Body of pancreas (tissue), 4 donors: ENCODE measurements around the gene PREX1. TPM values are rescaled to one million over a fixed set of nuclear protein-coding genes. Genes with fewer than 3 reads are reported as not detected.
A peak's percentile ranks its signal among the peaks of the same experiment; 100 is the strongest.

Source experiments
- ATAC-seq: fragments of 150-250 bp; one replicate; pipeline ENCODE4 v1.9.1; 2016
- DNase-seq, 4 donors: peaks; one replicate each; pipeline ENCODE4 v3.0.0-alpha.2; 2019
- H3K27ac ChIP-seq, 4 donors: fragments of 200-600 bp; sonication (generic); 1 replicate in 3 of 4; 2 replicates in 1 of 4; pipeline versions ENCODE4 v1.5.1 to v1.6.1; 2016 to 2019; ENCODE audit warnings: mild to moderate bottlenecking in 1 of 4, mixed read lengths in 1 of 4, moderate library complexity in 1 of 4
- H3K27me3 ChIP-seq, 2 donors: fragments of 200-600 bp; sonication (generic); one replicate each; pipeline ENCODE4 v1.6.0; 2016; ENCODE audit warnings: mild to moderate bottlenecking in 1 of 2
- H3K36me3 ChIP-seq, 2 donors: fragments of 200-600 bp; sonication (generic); replicated peaks in 1 of 2; 2 replicates each; pipeline ENCODE4 v1.5.1; 2016; ENCODE audit warnings: low read depth in 2 of 2; ENCODE audit not compliant: insufficient read depth in 1 of 2
- H3K4me1 ChIP-seq: fragments of 200-600 bp; sonication (generic); one replicate; pipeline ENCODE4 v1.6.0; 2016
- H3K4me3 ChIP-seq, 2 donors: fragments of 200-600 bp; sonication (generic); 1 replicate in 1 of 2; 2 replicates in 1 of 2; pipeline ENCODE4 v1.5.1; 2016 to 2019
- H3K9me3 ChIP-seq, 3 donors: fragments of 200-600 bp; sonication (generic); 1 replicate in 2 of 3; 2 replicates in 1 of 3; pipeline ENCODE4 v1.5.1; 2016
- POLR2A ChIP-seq, 3 donors: fragments of 450-650 bp; IDR thresholded peaks; one replicate each; pipeline ENCODE4 v1.6.1; 2016; ENCODE audit warnings: antibody characterized with exemption in 3 of 3, mild to moderate bottlenecking in 2 of 3
- WGBS, 2 donors: methylation state at CpG; one replicate each; pipeline ENCODE4 v1.1.5; 2017; 5-methylcytosine and 5-hydroxymethylcytosine counted together
- intact Hi-C: fragments of 100-400 bp; cut with DNase I; formaldehyde crosslinking; loops from one replicate; pipeline ENCODE4 v1.15.1; 2023
- total RNA-seq, 2 donors: library from RNA; depleted of rRNA; stranded (reverse); fragments of >200 nt; gene quantifications; one replicate each; pipeline ENCODE4 v1.1.0, GENCODE V29; 2016
- TF ChIP-seq, protein P1 (sequence below), 7 experiments: fragments of 450-650 bp in 4 of 7; fragments of 200-600 bp in 3 of 7; sonication (generic) in 3 of 7; IDR thresholded peaks; one replicate each; pipeline ENCODE4 v1.5.1; 2016 to 2019; ENCODE audit warnings: antibody characterized with exemption in 7 of 7

Gene PREX1
- total RNA-seq, 2 donors from 2014 or later = 9.1 to 14.5 TPM

DNA sequence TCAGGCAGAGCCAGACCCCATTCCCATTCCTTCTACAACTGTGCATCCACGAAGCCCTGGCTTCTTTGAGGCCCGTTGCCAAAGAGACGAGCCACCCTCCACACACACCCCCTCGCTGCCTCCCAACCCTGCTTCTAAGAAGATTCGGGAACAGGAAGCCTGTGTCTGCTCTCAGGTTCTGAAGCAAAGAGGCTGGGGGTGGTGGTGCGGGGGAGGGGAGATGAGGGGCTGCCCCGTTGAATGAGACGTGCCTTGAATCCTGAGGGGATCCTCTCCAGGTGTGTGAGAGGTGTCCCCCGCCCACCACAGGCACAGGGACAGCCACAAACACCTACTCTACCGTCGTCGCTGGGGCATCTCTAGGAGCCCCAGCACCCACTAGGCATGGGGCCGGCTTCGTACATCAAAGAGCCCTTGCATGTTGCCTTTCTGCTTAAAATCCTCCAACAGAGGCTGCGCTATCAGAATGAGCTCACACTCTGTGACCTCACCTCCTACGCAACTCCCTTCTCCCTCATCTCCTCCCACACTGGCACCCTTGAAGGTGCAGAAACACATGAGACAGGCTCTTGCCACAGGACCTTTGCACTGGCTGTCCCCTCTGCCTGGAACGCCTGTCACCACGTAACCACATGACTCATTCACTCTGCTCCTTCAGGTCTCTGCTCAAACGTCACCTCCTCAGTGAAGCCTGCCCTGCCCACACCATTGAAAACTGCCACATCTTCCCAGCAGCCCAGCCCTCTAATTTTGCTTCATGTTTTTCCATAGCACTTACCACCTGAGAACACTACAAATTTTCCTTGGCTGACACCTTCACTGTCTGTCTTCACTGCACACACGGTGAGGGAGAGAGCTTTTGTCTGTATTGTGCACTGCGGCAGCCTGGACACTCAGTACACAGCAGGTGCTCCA, 58.5 kb downstream of the PREX1 start:
- Histone ChIP-seq H3K27me3 (no peaks in the 10 kb centered on the region), H3K4me3 (no peak overlapping the region), H3K36me3 (no peaks in the 10 kb centered on the region), H3K27ac (peak overlapping the region in 1 of 4 donors; percentile 6), H3K4me1 (no peaks in the 10 kb centered on the region), H3K9me3 (no peaks in the 10 kb centered on the region)
- intact Hi-C loops = no loop called here
- ATAC-seq (no peak), DNase-seq (peak in 1 of 4 donors; percentile 43)
- WGBS, 2 donors = 49 to 68% methylated on average over 21 of the region's 21 CpGs
- TF ChIP-seq, protein P1, sequence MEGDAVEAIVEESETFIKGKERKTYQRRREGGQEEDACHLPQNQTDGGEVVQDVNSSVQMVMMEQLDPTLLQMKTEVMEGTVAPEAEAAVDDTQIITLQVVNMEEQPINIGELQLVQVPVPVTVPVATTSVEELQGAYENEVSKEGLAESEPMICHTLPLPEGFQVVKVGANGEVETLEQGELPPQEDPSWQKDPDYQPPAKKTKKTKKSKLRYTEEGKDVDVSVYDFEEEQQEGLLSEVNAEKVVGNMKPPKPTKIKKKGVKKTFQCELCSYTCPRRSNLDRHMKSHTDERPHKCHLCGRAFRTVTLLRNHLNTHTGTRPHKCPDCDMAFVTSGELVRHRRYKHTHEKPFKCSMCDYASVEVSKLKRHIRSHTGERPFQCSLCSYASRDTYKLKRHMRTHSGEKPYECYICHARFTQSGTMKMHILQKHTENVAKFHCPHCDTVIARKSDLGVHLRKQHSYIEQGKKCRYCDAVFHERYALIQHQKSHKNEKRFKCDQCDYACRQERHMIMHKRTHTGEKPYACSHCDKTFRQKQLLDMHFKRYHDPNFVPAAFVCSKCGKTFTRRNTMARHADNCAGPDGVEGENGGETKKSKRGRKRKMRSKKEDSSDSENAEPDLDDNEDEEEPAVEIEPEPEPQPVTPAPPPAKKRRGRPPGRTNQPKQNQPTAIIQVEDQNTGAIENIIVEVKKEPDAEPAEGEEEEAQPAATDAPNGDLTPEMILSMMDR (IDR thresholded peaks at IDR 0.05) = no peak
- TF ChIP-seq POLR2A (IDR thresholded peaks at IDR 0.05) = no peak

DNA sequence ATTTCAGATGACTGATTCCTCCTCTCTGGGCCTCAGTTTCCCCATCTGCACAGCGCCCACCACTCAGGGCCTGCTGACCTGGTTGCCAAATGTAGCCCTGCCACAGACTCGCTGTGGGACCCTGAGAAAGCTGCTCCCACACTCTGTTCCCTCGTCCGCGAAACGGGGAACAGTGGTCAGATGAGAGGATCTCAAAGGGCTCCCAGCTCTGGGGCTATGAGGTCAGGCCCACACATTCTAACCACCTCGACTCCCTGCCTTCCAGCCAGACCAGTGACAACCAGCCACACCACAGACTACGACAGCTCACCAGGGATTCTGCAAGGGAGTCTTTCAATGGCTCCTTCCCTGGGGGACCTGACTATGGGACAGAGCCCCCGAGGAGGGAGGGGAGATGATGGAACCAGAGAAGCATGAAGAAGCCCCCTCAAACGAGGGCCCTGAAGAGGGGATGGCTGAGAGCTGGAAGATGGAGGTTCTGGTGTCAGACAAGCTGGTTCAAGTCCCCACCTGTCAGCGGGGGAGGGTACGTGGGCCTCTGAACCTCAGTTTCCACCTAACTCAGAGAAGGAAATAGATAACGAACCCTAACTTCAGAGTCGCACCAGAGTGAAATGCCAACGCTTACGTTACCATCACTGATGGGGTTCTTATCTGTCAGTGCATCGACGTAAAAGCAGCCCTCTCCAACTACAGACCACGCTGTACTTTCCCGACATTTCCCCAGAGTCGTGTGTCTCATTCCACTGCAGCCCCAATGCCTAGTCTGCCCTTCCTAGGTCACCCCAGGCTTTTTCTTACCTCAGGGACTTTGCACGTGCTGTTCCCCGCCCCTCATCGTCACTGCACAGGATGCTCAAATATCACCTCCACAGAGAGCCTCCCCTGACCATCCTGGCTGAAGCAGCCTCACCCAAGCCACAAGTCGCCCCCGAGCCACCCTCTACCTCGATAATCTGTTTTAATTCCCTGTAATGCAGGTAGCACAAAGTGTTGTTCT, 60.5 kb downstream of the PREX1 start:
- Histone ChIP-seq H3K4me1 (no peaks in the 10 kb centered on the region), H3K9me3 (no peaks in the 10 kb centered on the region), H3K4me3 (no peak overlapping the region), H3K36me3 (no peaks in the 10 kb centered on the region), H3K27me3 (no peaks in the 10 kb centered on the region), H3K27ac (no peak overlapping the region)
- DNase-seq = no peak
- 78 to 82% methylated on average over 24 to 27 of the region's 27 CpGs for WGBS, 2 donors
- TF ChIP-seq POLR2A (IDR thresholded peaks at IDR 0.05) = no peak
- TF ChIP-seq, protein P1 (IDR thresholded peaks at IDR 0.05) = no peak
- no peak for ATAC-seq
- intact Hi-C loops = no loop called here

DNA sequence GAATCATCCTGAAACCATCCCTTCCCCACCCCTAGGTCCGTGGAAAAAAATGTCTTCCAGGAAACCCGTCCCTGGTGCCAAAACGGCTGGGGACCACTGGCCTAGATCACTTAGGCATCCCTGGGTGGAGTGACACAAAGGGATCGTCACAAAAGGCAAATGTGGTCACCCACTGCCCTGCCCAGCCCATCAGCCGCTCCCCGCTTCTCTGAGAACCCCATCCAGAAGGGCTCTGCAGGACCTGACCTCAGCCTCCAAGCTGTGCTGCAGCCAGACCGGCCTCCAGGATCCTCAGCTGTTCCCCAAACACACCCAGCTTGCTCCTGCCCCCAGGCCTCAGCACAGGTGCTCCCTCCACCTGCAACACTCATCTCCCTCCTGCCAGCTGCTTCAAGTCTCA, 61.6 kb downstream of the PREX1 start:
- intact Hi-C loops = no loop called here
- H3K4me1 ChIP-seq = no peaks in the 10 kb centered on the region

DNA sequence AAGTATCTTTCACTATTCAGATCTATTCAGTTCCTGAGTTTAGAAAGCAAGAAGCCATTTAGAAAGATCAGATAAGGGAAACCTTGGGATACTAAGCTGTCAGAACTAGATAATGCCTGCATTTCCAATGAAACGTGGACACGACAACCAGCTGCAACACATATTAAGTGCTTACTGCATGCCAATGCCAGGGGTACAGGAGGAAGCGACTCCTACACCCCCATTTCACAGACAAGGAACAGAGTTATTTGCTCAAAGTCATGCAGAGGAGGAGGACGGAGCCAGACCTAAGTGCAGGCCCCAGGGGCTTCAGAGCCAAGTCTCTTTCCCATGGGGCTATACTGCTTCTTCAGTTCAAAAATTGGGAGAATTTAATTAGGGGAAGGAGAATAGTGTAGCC, 62.4 kb downstream of the PREX1 start:
- no peaks in the 10 kb centered on the region for H3K27me3 ChIP-seq
- intact Hi-C loops = no loop called here
- DNase-seq (no peak), ATAC-seq (no peak)
- 88 to 89% methylated on average over 4 of the region's 4 CpGs for WGBS, 2 donors
- no peaks in the 10 kb centered on the region for H3K36me3 ChIP-seq
- no peak overlapping the region for H3K27ac ChIP-seq
- TF ChIP-seq POLR2A (IDR thresholded peaks at IDR 0.05) = no peak
- TF ChIP-seq, protein P1 (IDR thresholded peaks at IDR 0.05) = no peak
- no peaks in the 10 kb centered on the region for H3K4me1 ChIP-seq
- H3K4me3 ChIP-seq = no peak overlapping the region
- no peaks in the 10 kb centered on the region for H3K9me3 ChIP-seq

More for the DNA sequence above, 61.6 kb downstream of the PREX1 start:
- Histone ChIP-seq H3K27ac (no peak overlapping the region), H3K9me3 (no peaks in the 10 kb centered on the region), H3K36me3 (no peaks in the 10 kb centered on the region), H3K27me3 (no peaks in the 10 kb centered on the region), H3K4me3 (no peak overlapping the region)
- 77 to 81% methylated on average over 7 of the region's 7 CpGs for WGBS, 2 donors
- ATAC-seq (no peak), DNase-seq (no peak)
- TF ChIP-seq, protein P1 (IDR thresholded peaks at IDR 0.05) = no peak
- TF ChIP-seq POLR2A (IDR thresholded peaks at IDR 0.05) = no peak
